Vagina (tissue), 2 donors: Measurements from ENCODE around the gene PARP14.

Experiments
- POLR2A ChIP-seq, 2 donors: fragments of 450-650 bp; IDR thresholded peaks; one replicate each; pipeline ENCODE4 v1.6.1; 2017; ENCODE audit warnings: antibody characterized with exemption in 2 of 2, mild to moderate bottlenecking in 2 of 2, moderate library complexity in 2 of 2
- POLR2AphosphoS5 ChIP-seq, 2 donors: sonication (generic); formaldehyde crosslinking; IDR thresholded peaks; one replicate each; pipeline ENCODE4 v1.9.0; 2017; ENCODE audit warnings: antibody characterized with exemption in 2 of 2, mild to moderate bottlenecking in 2 of 2, low read depth in 1 of 2; ENCODE audit not compliant: insufficient read depth in 1 of 2

DNA sequence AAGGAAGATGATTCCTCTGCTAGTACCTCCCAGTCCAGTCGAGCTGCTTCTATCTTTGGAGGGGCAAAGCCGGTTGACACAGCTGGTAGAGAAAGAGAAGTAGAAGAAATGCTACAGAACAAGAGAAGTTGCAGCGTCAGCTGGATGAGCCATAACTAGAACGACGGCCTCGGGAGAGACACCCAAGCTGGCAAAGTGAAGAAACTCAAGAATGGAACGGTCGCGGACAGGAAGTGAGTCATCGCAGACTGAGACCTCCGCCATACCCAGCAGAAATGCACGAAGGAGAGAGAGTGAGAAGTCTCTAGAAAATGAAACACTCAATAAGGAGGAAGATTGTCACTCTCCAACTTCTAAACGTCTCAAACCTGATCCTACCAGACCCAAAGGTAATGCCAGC is 19.0 kb upstream of the PARP14 start:
- TF ChIP-seq POLR2AphosphoS5 (IDR thresholded peaks at IDR 0.05; ENCODE audit: insufficient read depth in 1 of 2, low read depth in 1 of 2) (no peak), POLR2A (IDR thresholded peaks at IDR 0.05) (no peak)
